GM18498 (cell line): ENCODE measurements around the gene OTUD4.
"Not testable (repeated sequence)": the region's sequence is repeated elsewhere in the genome, so short reads cannot be mapped to it uniquely, and the experiment has no call there.

ENCODE experiments used
- ATAC-seq: cut with Tn5 transposase; IDR thresholded peaks from one replicate; pipeline ENCODE4 v1.9.1; 2021; ENCODE audit warnings: mild to moderate bottlenecking, moderate library complexity; ENCODE audit not compliant: unreplicated experiment

OTUD4 gene

GRCh38 chr4:145180298-145181090 lies at the start of gene OTUD4:
OTUD4 (minus strand) TSS chr4:145180589; CDS start chr4:145179973, 616 bp downstream.
- peak; percentile 84 for ATAC-seq

- not testable (repeated sequence) for ATAC-seq
Measured at GRCh38 chr4:145223228-145223627, 42.8 kb upstream of the OTUD4 start.

GRCh38 chr4:145221529-145221928 lies 41.1 kb upstream of the OTUD4 start:
- ATAC-seq: peak; percentile 38

GRCh38 chr4:145219090-145219489 lies 38.7 kb upstream of the OTUD4 start:
- ATAC-seq: no peak

- peak; percentile 95 for ATAC-seq
Measured at GRCh38 chr4:145218251-145218650, 37.9 kb upstream of the OTUD4 start.

GRCh38 chr4:145217349-145217748 lies 37.0 kb upstream of the OTUD4 start:
- no peak for ATAC-seq

GRCh38 chr4:145216535-145216934 lies 36.1 kb upstream of the OTUD4 start:
- no peak for ATAC-seq

GRCh38 chr4:145213245-145213644 lies 32.9 kb upstream of the OTUD4 start:
- no peak for ATAC-seq

- ATAC-seq: no peak
Measured at GRCh38 chr4:145207934-145208333, 27.5 kb upstream of the OTUD4 start.

GRCh38 chr4:145203410-145203809 lies 23.0 kb upstream of the OTUD4 start:
- ATAC-seq: no peak

- ATAC-seq: no peak
Measured at GRCh38 chr4:145200366-145200765, 20.0 kb upstream of the OTUD4 start.

- ATAC-seq: no peak
Measured at GRCh38 chr4:145199051-145199716, 18.8 kb upstream of the OTUD4 start.

- no peak for ATAC-seq
Measured at GRCh38 chr4:145196747-145197146, 16.4 kb upstream of the OTUD4 start.

- peak; percentile 86 for ATAC-seq
Measured at GRCh38 chr4:145195167-145195952, 15.0 kb upstream of the OTUD4 start.

GRCh38 chr4:145189981-145190380 lies 9.6 kb upstream of the OTUD4 start:
- no peak for ATAC-seq

GRCh38 chr4:145186729-145187128 lies 6.3 kb upstream of the OTUD4 start:
- ATAC-seq: peak; percentile 85

GRCh38 chr4:145183581-145183980 lies 3.2 kb upstream of the OTUD4 start:
- ATAC-seq: no peak

- no peak for ATAC-seq
Measured at GRCh38 chr4:145183023-145183422, 2.6 kb upstream of the OTUD4 start.

GRCh38 chr4:145182222-145182621 lies 1.8 kb upstream of the OTUD4 start:
- no peak for ATAC-seq

- ATAC-seq: peak; percentile 3
Measured at GRCh38 chr4:145181091-145181501, 707 bp upstream of the OTUD4 start.

GRCh38 chr4:145179861-145180297 lies 510 bp downstream of the OTUD4 start:
- peak; percentile 28 for ATAC-seq
